ENCODE results near the gene OGG1. TPM values are rescaled to one million over a fixed set of nuclear protein-coding genes. Genes with fewer than 3 reads are reported as not detected.

The OGG1 gene
- total RNA-seq, 1 donor from 2014 or later: 17.2 TPM

- peaks cover 13% of the 10 kb centered on the region for H3K4me1 ChIP-seq
- ATAC-seq: no peak
- H3K36me3 ChIP-seq: peaks cover 62% of the 10 kb centered on the region
- H3K4me3 ChIP-seq: no peak overlapping the region
- intact Hi-C loops (cut with DNase I): no loop called here
- no peak overlapping the region for H3K27ac ChIP-seq
- H3K27me3 ChIP-seq: no peaks in the 10 kb centered on the region
- TF ChIP-seq CTCF (IDR thresholded peaks at IDR 0.05): no peak
- H3K9me3 ChIP-seq: no peaks in the 10 kb centered on the region
- no peak for DNase-seq
Observed at GRCh38 chr3:9806137-9806536, 56.4 kb downstream of the OGG1 start.

Other genes with a start within 250 kb of the OGG1 start
- not detected for gene LHFPL4, start 196.1 kb upstream of the OGG1 start, total RNA-seq
- gene MTMR14, start 100.4 kb upstream of the OGG1 start, total RNA-seq: 49.2 TPM
- 0.90 TPM for gene CPNE9, start 46.1 kb upstream of the OGG1 start, total RNA-seq
- gene BRPF1, start 18.2 kb upstream of the OGG1 start, total RNA-seq: 23.7 TPM
- 35.7 TPM for gene CAMK1, start 20.0 kb downstream of the OGG1 start, total RNA-seq
- 55.8 TPM for gene TADA3, start 42.5 kb downstream of the OGG1 start, total RNA-seq
- 148 TPM for gene ARPC4, start 43.1 kb downstream of the OGG1 start, total RNA-seq
- gene TTLL3, start 60.3 kb downstream of the OGG1 start, total RNA-seq: 37.3 TPM
- 27.7 TPM for gene RPUSD3, start 94.1 kb downstream of the OGG1 start, total RNA-seq
- gene CIDEC, start 130.3 kb downstream of the OGG1 start, total RNA-seq: not detected
- 28.7 TPM for gene JAGN1, start 140.7 kb downstream of the OGG1 start, total RNA-seq
- 22.6 TPM for gene IL17RE, start 152.9 kb downstream of the OGG1 start, total RNA-seq
- 26.9 TPM for gene IL17RC, start 167.1 kb downstream of the OGG1 start, total RNA-seq
- 51.4 TPM for gene CRELD1, start 183.9 kb downstream of the OGG1 start, total RNA-seq
- 1.4 TPM for gene PRRT3, start 202.5 kb downstream of the OGG1 start, total RNA-seq
- 79.4 TPM for gene EMC3, start 236.9 kb downstream of the OGG1 start, total RNA-seq